IPS DF 4.7 (cell line): ENCODE results near the gene SEC22C.
"Not testable (repeated sequence)": the region's sequence is repeated elsewhere in the genome, so short reads cannot be mapped to it uniquely, and the experiment has no call there.

Source experiments
- DNase-seq: peaks from one replicate; pipeline ENCODE4 v3.0.0-alpha.2; 2013; ENCODE audit warnings: low spot score; ENCODE audit errors: extremely low read depth

Gene SEC22C

DNA sequence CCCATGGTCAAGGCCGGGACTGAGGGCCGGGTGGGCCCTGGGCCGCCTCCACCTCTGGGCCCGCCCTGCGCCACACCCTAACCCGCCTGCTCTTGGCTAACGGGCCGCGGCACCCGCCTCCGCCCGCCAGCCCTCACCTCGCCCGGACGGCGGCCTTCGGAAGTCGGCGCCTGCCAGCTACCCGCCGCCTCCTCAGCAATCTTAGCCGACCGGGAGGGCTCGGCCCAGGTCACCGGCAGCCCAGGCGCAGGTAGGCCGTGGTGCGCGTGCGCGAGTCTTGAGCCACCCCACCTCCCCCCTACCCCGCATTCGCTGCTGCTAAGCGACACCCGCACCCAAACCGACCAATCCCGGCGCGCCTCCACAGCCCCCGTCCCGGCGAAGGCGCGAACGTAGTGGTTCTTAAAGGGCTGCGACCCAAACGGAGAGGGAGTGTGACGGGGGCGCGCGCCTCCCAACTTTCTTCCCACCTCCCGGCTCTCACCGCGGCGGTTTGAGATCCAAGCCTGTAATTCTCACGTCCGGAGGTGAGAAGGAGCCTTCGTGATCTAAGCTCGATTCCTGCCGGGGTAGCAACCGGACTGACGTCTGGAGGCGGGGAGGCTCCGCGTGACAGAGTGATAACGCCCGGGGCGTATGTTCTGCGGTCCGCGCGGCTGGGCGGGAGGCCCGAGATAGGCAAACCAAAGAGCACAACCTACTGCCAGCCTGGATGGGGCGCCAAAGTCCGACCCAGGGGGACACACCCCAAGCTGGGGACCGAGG is at the start of gene SEC22C:
TSS of gene SEC22C (minus strand) at position 259 of the 765 bp plus-strand sequence. CDS start 12,921 bp downstream, outside the sequence.
- DNase-seq: peak; percentile 71

DNA sequence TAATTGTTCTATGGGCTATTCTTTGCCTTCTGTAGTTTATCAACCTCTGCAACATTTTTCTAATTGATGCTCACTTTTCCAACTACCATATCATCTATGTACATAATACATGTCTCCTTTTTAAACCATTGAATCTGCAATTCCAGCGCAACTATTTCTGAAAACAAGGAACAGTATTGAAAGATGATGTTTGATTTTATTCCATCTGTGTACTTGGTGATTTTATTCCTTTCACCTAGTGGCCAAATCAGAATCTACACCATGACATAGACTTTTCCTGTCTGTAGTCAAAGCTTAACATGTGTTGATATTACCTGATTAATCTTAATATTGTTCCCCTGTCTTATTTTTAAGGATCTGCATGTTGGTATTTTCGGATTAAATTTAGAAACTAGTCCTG is 31.7 kb upstream of the SEC22C start:
- DNase-seq: no peak

DNA sequence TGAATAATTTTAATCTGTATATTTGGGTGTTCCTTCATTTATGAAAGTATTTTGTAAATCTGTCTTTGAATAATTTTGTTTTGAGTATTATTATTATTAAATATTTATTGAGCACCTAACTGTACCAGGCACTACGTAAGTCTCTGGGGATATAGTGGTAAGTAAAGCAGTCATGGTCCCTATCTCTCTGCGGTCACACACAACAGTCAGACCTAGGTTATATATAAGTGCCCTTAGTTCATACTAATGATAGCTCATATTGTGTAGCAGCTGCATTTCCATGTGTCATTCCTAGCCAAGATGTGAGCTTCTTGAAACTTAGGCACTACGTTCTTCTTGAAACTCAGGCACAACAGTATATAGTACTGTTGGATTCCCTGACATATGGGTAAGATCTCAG is 31.2 kb upstream of the SEC22C start:
- DNase-seq: no peak

- DNase-seq: no peak
Measured at GRCh38 chr3:42612217-42612616, 30.4 kb upstream of the SEC22C start.

- DNase-seq: no peak
Measured at GRCh38 chr3:42610976-42611375, 29.2 kb upstream of the SEC22C start.

DNA sequence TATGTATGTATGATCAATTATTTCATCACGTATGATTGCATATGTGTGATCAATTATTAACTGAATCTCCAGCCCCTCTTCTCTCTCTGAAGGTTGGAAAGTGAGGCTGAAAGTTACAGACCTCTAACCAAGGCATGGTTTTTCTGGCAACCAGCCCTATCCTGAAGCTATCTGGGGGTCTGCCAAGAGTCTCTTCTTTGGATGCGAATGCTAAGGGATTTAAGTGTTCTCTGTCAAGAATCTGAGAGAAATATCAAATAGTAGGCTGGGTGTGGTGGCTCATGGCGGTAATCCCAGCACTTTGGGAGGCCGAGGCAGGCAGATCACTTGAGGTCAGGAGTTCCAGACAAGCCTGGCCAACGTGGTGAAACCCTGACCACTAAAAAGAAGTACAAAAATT is 26.8 kb upstream of the SEC22C start:
- no peak for DNase-seq

- DNase-seq: no peak
Measured at GRCh38 chr3:42605546-42606173, 23.9 kb upstream of the SEC22C start.

- no peak for DNase-seq
Measured at GRCh38 chr3:42602961-42603360, 21.2 kb upstream of the SEC22C start.

DNA sequence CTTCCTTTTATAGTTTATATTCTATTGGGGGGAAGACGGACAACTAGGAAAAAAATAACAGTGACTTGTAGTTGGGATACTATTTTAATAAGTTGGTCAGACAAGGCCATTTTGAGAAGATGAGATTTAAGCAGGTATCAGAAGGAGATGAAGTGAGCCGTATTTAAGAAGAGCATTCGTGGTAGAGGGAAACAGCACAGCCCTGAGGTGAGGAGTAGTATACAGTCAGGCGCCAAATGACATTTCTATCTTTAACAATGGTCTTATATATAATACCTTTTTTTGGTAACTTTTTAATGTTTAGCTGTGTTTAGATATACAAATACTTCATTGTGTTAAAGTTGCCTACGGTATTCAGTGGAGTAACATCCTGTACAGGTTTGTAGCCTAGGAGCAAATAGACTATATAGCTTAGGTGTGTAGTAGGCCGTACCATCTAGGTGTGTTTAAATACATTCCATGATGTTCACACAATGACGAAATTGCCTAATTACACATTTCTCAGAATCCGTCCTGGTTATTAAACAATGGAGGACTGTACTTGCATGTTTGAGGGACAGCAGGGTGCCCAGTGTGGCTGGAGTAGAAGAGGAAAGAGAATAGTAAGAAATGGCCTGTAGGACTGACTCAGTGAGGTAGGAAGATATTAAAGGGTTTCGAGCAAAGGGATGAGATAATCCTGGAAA is 20.3 kb upstream of the SEC22C start:
- no peak for DNase-seq

DNA sequence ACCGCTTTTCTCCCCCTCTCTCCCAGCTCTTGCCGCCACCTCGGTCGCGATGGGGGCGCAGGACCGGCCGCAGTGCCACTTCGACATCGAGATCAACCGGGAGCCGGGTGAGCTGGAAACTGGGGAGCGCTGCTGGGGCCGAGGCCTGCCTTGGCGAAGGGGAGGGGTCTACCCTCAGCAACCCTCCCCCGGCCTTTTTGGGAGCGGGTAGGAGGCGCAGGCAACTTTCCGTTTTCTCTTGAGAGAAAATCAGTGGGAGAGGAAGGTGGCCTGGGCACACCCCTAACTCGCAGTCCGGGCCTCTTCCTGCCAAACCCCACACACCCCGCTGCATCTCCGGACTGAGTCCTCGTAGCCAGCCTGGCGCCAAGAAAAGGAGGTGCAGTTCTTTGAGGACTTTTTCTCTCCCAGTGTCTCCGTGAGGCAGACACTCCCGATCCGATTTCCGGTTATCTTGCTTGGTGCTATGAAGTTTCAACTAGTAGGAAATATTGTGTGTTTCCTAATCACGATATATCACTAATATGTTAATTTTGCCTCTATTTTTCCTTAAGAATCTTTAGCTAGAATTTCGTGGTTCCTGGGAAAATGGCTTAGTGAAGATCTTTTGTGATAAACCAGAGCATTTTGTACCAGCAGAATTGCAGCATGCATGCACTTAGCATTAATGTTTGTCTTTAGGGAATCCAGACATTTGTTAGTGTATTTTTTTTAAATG is 19.4 kb upstream of the SEC22C start:
- no peak for DNase-seq

DNA sequence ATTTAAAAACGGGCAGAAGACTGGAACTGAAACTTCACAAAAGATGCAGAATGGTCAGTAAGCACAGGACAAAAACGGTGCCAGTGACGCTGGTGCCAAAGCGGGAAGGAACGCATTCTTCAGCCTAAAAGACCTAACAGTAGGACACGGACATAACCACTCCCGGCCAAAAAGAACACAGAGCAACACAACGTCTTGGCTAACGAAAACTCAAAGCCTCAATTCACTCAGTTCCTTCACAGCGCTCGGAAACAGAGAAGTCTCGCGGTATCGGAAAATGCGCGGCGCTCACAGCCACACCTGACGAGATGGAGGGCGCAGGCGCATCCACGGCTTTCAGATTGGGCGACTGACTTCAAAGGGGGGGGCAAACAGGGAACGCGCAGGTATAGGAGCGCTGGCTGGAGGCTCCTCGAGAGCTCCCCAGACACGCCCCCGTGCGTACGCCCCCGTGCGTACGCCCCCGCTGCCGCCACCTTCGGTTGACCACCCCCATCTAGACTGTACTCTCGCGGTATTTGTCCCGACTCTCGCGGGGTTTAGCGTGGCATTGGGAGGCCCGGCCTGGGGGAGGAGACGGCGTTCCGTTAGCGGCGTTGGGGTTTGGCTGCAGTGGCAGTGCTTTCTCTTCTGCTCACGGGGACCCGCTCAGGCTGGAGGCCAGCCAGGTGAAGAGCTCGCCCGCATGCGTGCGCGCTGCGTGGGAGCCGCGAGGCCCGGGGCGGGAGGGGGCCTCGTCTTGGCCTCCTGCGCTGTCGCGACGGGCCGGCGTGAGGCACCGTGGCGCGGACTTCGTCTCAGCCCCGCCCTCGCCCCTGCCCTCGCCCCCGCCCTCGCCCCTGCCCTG is 18.6 kb upstream of the SEC22C start, which contains the start of gene NKTR:
TSS of gene NKTR (plus strand) at position 576 of the 847 bp plus-strand sequence. CDS start 321 bp downstream, outside the sequence.
- DNase-seq: peak; percentile 91

- not testable (repeated sequence) for DNase-seq
Measured at GRCh38 chr3:42597098-42597497, 15.3 kb upstream of the SEC22C start.

DNA sequence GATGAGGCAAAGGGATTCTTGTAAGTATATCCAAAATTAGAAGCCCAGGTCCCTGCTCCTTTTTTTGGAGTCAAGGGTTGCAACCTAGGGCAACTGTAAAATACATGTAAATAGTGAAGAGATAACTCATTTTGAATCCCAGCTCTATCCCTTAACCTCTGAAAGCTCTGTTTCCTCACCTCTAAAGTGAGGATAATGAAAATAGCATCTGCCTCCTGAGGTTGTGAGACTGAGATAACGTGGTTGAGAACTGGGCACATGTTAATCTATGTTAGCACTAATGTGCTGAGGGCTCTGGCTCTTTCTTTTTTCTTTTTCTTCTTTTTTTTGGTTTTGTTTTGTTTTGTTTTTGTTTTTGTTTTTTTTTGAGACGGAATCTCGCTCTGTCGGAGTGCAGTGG is 13.9 kb upstream of the SEC22C start:
- no peak for DNase-seq

- no peak for DNase-seq
Measured at GRCh38 chr3:42593635-42594034, 11.9 kb upstream of the SEC22C start.

DNA sequence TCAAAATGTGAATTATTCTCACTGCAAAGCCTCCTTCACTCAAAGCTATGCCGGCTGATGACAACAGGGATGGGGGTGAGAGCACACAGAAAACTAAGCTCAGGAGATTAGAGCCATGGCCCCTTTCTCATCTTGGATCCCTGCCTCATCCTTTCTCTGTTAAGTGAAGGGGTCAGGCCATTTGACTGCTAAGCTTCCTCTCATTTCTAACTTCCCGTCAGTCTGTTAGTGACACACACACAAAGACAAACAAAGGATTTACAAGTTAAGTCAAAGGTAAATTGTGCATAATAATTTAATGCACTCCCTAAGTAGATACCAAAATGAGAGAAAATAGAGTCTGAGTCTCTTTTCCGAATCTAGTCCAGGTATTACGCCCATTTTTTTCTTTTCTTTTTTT is 10.0 kb upstream of the SEC22C start:
- DNase-seq: no peak

DNA sequence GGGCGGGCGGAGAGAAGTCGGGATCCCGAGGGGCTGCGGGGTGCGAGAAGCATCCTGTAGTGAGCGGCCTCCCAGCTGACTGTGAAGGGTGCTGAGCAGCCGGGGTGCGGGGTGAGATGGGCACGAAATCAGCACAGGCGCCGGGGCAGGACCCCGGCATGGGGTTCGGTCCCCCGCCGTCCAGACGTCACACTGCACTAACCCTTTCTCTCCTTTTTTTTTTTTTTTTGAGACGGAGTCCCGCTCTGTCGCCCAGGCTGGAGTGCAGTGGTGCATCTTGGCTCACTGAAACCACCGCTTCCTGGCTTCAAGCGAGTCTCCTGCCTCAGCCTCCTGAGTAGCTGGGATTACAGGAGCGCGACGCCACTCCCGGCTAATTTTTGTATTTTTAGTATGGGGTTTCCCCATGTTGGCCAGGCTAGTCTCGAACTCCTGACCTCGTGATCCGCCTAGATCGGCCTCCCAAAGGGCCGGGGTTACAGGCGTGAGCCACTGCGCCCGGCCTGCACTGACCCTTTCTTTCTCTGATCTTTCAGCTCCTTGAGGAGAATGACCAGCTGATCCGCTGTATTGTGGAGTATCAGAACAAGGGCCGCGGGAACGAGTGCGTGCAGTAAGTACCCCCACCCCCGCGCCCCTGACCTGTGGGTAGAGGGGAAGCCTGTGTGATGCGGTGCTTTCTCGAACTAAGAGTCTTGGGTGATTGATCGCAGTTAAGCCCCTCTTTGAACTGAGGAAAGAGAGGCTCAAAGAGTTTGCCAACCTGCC is 9.4 kb upstream of the SEC22C start:
- no peak for DNase-seq

- no peak for DNase-seq
Measured at GRCh38 chr3:42589382-42590109, 7.8 kb upstream of the SEC22C start.

DNA sequence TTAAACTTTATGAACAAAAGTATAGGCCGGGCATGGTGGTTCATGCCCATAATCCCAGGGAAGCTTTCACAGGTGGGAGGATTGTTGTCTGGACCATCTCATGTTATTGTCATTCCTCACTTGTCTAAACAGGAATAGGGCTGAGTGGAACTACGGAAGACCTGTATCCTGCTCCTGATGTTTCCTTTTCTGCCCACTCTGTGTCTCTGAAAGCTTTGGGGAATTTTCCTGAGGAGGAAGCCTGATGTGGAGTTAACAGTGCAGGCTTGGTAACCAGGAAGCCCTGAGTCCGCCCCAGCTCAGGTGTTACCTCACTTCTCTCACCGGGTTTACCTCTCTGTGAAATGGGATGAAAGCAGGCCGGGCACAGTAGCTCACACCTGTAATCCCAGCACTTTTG is 6.9 kb upstream of the SEC22C start:
- no peak for DNase-seq

- no peak for DNase-seq
Measured at GRCh38 chr3:42582474-42583070, 805 bp upstream of the SEC22C start.
